HG03432 (cell line): ENCODE measurements around the gene BICD2.
A peak's percentile ranks its signal among the peaks of the same experiment; 100 is the strongest.

ENCODE experiments used
- ATAC-seq: cut with Tn5 transposase; IDR thresholded peaks from one replicate; pipeline ENCODE4 v1.9.1; 2021; ENCODE audit warnings: mild to moderate bottlenecking, moderate library complexity; ENCODE audit not compliant: unreplicated experiment

The BICD2 gene

GRCh38 chr9:92728831-92729734 is 35.5 kb downstream of the BICD2 start:
- ATAC-seq = peak; percentile 75

- ATAC-seq = no peak
Observed at GRCh38 chr9:92727716-92728700, 36.6 kb downstream of the BICD2 start.

- ATAC-seq = no peak
Observed at GRCh38 chr9:92726971-92727715, 37.5 kb downstream of the BICD2 start.

GRCh38 chr9:92726348-92726747 is 38.3 kb downstream of the BICD2 start:
- no peak for ATAC-seq

- ATAC-seq = no peak
Observed at GRCh38 chr9:92725766-92726165, 38.9 kb downstream of the BICD2 start.

GRCh38 chr9:92725266-92725545 is 39.4 kb downstream of the BICD2 start:
- no peak for ATAC-seq

- no peak for ATAC-seq
Observed at GRCh38 chr9:92724528-92725265, 39.9 kb downstream of the BICD2 start.

GRCh38 chr9:92723801-92724323 is 40.8 kb downstream of the BICD2 start:
- no peak for ATAC-seq

- ATAC-seq = no peak
Observed at GRCh38 chr9:92723299-92723625, 41.4 kb downstream of the BICD2 start.

GRCh38 chr9:92722386-92723298 is 42.0 kb downstream of the BICD2 start:
- ATAC-seq = no peak

- no peak for ATAC-seq
Observed at GRCh38 chr9:92721548-92721947, 43.1 kb downstream of the BICD2 start.

GRCh38 chr9:92720807-92721535 is 43.7 kb downstream of the BICD2 start:
- ATAC-seq = no peak

GRCh38 chr9:92720209-92720765 is 44.3 kb downstream of the BICD2 start:
- no peak for ATAC-seq

GRCh38 chr9:92719028-92719647 is 45.5 kb downstream of the BICD2 start:
- no peak for ATAC-seq

GRCh38 chr9:92718086-92719001 is 46.3 kb downstream of the BICD2 start:
- no peak for ATAC-seq

GRCh38 chr9:92717201-92718085 is 47.2 kb downstream of the BICD2 start:
- no peak for ATAC-seq
